ENCODE results near the gene KLF15. TPM values are rescaled to one million over a fixed set of nuclear protein-coding genes. Genes with fewer than 3 reads are reported as not detected.

The KLF15 gene
- polyA plus RNA-seq, 1 donor (not counting 4 experiments of a cell fraction or from before 2014, with no cell fraction given), result 0.03 TPM

DNA sequence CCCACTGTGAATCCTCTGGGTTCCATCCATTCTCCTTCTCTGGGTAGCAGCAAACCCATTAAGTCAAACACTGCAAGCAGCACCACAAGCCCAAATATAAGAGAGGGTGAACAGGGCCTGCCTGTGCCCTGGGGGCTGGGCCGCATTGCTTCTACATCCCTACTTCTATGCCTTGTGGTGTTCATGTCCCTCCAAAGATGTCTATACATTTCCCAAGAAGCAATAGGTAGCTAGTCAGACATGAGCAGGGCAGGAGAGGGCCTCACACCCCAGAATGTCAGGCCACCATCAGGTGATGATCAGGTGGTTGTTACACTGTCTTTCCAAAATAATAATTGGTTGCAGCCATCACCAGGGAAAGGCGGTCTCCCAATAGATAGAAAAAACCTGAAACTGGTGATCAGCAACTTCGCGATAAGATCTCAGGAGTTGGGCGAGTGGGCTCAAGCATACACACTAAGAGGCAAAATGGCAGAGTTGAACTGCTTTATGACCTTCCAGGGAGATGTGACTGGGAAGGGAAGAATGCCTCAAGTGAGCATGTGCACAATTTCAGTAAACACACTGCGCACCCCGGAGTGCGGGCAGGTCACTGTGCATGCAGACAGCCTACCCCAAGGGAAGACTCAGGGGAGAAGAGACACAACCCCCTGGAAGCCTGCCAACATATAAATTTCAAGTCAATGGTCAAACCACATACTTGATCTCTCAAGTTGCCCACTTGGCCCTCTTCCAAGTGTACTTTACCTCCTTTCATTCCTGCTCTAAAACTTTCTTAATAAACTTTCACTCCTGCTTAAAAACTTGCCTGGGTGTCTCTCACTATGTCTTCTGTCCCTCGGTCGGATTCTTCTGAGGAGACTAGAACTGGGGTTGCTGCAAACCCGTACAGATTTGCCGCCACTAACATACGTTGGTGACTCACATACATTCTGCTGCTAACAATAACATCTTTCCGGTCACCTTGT lies 39.9 kb downstream of the KLF15 start:
- dilution Hi-C loops (cut with MboI; ENCODE audit: extremely low pct_ligation_motif_present, low sequenced_read_pairs), result no loop called here
- H4K20me1 ChIP-seq (ENCODE audit: control insufficient read depth, extremely low read depth, insufficient read depth, low read length), result no peaks in the 10 kb centered on the region
- FAIRE-seq (no peak), DNase-seq (ENCODE audit: low read depth, low spot score) (no peak)
- no peaks in the 10 kb centered on the region for H3K9me1 ChIP-seq (ENCODE audit: control insufficient read depth, extremely low read depth, insufficient read depth, low read length)
- H3K4me1 ChIP-seq (ENCODE audit: control insufficient read depth, extremely low read depth, insufficient read depth, low read length), result no peaks in the 10 kb centered on the region
- H3K4me3 ChIP-seq (ENCODE audit: control insufficient read depth in 2 of 3, extremely low read depth in 1 of 3, insufficient read depth in 2 of 3, low read depth in 1 of 3, low read length in 3 of 3), result no peak overlapping the region
- no peaks in the 10 kb centered on the region for H3K9me3 ChIP-seq (ENCODE audit: control insufficient read depth, low read depth, low read length)
- TF ChIP-seq EZH2 (IDR thresholded peaks at IDR 0.05; ENCODE audit: low read length), result no peak
- TF ChIP-seq, protein P1, sequence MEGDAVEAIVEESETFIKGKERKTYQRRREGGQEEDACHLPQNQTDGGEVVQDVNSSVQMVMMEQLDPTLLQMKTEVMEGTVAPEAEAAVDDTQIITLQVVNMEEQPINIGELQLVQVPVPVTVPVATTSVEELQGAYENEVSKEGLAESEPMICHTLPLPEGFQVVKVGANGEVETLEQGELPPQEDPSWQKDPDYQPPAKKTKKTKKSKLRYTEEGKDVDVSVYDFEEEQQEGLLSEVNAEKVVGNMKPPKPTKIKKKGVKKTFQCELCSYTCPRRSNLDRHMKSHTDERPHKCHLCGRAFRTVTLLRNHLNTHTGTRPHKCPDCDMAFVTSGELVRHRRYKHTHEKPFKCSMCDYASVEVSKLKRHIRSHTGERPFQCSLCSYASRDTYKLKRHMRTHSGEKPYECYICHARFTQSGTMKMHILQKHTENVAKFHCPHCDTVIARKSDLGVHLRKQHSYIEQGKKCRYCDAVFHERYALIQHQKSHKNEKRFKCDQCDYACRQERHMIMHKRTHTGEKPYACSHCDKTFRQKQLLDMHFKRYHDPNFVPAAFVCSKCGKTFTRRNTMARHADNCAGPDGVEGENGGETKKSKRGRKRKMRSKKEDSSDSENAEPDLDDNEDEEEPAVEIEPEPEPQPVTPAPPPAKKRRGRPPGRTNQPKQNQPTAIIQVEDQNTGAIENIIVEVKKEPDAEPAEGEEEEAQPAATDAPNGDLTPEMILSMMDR (optimal IDR thresholded peaks at IDR 0.05 in 1 of 3, IDR thresholded peaks at IDR 0.05 in 1 of 3, conservative IDR thresholded peaks at IDR 0.05 in 1 of 3; ENCODE audit: extremely low read depth in 1 of 3, insufficient read depth in 2 of 3, low read length in 3 of 3), result no peak
- H3K79me2 ChIP-seq (ENCODE audit: control insufficient read depth, insufficient read depth, low read length), result no peaks in the 10 kb centered on the region
- no peak overlapping the region for H3K9ac ChIP-seq (ENCODE audit: control insufficient read depth, extremely low read depth, insufficient read depth, low read length)
- H3K4me2 ChIP-seq (ENCODE audit: control insufficient read depth, extremely low read depth, insufficient read depth, low read depth, low read length), result no peak overlapping the region
- no peak overlapping the region for H2AFZ ChIP-seq (ENCODE audit: control insufficient read depth, low read length)
- H3K27me3 ChIP-seq (ENCODE audit: control insufficient read depth, extremely low read depth, insufficient read depth, low read length), result peaks cover 9% of the 10 kb centered on the region
- no peak overlapping the region for H3K27ac ChIP-seq (ENCODE audit: control insufficient read depth, insufficient read depth, low read length)
- H3K36me3 ChIP-seq (ENCODE audit: control insufficient read depth in 2 of 2, extremely low read depth in 1 of 2, insufficient read depth in 2 of 2, low read length in 2 of 2), result no peaks in the 10 kb centered on the region

DNA sequence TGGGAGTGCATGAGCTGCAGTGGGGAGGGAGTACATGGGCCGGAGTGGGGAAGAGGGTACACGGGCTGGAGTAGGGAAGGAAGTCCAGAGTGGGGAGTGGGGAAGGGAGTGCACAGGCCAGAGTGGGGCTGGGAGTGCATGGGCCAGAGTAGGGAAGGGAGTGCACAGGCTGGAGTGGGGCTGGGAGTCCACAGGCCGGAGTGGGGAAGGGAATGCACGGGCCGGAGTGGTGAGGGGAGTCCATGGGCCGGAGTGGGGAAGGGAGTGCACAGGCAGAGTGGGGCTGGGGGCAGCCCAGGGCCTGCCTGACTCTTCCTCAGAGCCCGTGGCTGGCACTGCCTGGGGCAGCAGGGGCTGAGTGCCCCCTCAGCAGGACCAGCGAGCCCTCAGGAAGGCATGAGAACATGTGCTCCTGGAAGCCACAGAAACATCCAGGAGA lies 40.7 kb downstream of the KLF15 start:
- H3K9ac ChIP-seq (ENCODE audit: control insufficient read depth, extremely low read depth, insufficient read depth, low read length), result no peak overlapping the region
- no peaks in the 10 kb centered on the region for H3K9me3 ChIP-seq (ENCODE audit: control insufficient read depth, low read depth, low read length)
- no peaks in the 10 kb centered on the region for H3K9me1 ChIP-seq (ENCODE audit: control insufficient read depth, extremely low read depth, insufficient read depth, low read length)
- H3K27me3 ChIP-seq (ENCODE audit: control insufficient read depth, extremely low read depth, insufficient read depth, low read length), result peaks cover 4% of the 10 kb centered on the region
- no peak for DNase-seq (ENCODE audit: low read depth, low spot score)
- no peak overlapping the region for H3K4me2 ChIP-seq (ENCODE audit: control insufficient read depth, extremely low read depth, insufficient read depth, low read depth, low read length)
- no peaks in the 10 kb centered on the region for H3K79me2 ChIP-seq (ENCODE audit: control insufficient read depth, insufficient read depth, low read length)
- H3K4me3 ChIP-seq (ENCODE audit: control insufficient read depth in 2 of 3, extremely low read depth in 1 of 3, insufficient read depth in 2 of 3, low read depth in 1 of 3, low read length in 3 of 3), result no peak overlapping the region
- no peak for TF ChIP-seq EZH2 (IDR thresholded peaks at IDR 0.05; ENCODE audit: low read length)
- TF ChIP-seq, protein P1 (optimal IDR thresholded peaks at IDR 0.05 in 1 of 3, IDR thresholded peaks at IDR 0.05 in 1 of 3, conservative IDR thresholded peaks at IDR 0.05 in 1 of 3; ENCODE audit: extremely low read depth in 1 of 3, insufficient read depth in 2 of 3, low read length in 3 of 3), result no peak
- H2AFZ ChIP-seq (ENCODE audit: control insufficient read depth, low read length), result no peak overlapping the region
- H3K27ac ChIP-seq (ENCODE audit: control insufficient read depth, insufficient read depth, low read length), result no peak overlapping the region
- dilution Hi-C loops (cut with MboI; ENCODE audit: extremely low pct_ligation_motif_present, low sequenced_read_pairs), result no loop called here
- H3K4me1 ChIP-seq (ENCODE audit: control insufficient read depth, extremely low read depth, insufficient read depth, low read length), result no peaks in the 10 kb centered on the region
- H4K20me1 ChIP-seq (ENCODE audit: control insufficient read depth, extremely low read depth, insufficient read depth, low read length), result no peaks in the 10 kb centered on the region
- FAIRE-seq, result no peak
- H3K36me3 ChIP-seq (ENCODE audit: control insufficient read depth in 2 of 2, extremely low read depth in 1 of 2, insufficient read depth in 2 of 2, low read length in 2 of 2), result no peaks in the 10 kb centered on the region
